Fibroblast of skin of left quadriceps (primary cell): ENCODE results near the gene GSK3A.

Experiments used
- DNase-seq, 2 experiments: peaks; one replicate each; pipeline ENCODE4 v3.0.0-alpha.2; 2013; ENCODE audit warnings: low read depth in 2 of 2

GSK3A gene

GRCh38 chr19:42242512-42243409 is at the start of gene GSK3A:
GSK3A (minus strand) TSS chr19:42242602; CDS start chr19:42242465, 137 bp downstream.
- peak; percentile 99 for DNase-seq

GRCh38 chr19:42291435-42291810 is 49.0 kb upstream of the GSK3A start:
- no peak for DNase-seq

- DNase-seq: no peak
Observed at GRCh38 chr19:42290523-42291434, 48.4 kb upstream of the GSK3A start.

DNA sequence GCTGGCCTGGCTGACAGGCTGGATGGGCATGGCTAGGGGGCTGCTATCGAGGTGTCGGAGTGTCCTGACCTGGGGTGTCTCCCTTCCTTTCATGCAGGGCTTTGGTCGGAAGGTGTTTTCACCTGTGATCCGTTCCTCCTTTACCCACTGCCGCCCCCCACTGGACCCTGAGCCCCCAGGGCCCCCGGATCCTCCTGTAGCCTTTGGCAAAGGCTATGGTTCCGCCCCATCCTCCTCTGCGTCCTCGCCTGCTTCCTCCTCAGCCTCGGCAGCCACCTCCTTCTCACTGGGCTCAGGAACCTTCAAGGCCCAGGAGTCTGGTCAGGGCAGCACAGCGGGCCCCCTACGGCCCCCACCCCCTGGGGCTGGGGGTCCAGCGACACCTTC is 47.7 kb upstream of the GSK3A start:
- DNase-seq: no peak

GRCh38 chr19:42289556-42290041 is 47.2 kb upstream of the GSK3A start:
- DNase-seq: no peak

DNA sequence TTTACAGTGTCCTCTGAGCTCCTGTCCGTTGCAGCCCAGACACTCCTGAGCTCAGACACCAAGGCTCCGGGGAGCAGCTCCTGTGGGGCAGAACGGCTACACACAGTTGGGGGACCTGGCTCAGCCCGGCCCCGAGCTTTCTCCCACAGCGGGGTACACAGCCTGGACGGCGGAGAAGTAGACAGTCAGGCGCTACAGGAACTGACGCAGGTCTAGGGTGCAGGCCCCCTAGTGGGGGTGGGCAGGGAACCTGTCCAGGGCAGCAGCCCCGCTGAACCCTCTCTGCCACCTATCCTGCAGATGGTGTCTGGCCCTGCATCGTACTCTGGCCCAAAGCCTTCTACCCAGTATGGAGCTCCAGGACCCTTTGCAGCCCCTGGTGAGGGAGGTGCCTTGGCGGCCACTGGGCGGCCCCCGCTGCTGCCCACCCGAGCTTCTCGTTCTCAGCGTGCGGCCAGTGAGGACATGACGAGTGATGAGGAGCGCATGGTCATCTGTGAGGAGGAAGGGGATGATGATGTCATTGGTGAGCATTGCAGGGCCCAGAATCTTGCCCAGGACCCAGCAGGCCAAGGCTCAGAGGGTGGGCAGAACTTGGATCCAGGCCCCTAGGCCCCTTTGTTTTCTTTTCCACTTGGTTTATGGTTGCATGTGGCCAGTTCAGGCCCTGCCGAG is 46.6 kb upstream of the GSK3A start:
- no peak for DNase-seq

GRCh38 chr19:42288387-42288786 is 46.0 kb upstream of the GSK3A start:
- DNase-seq: no peak

- no peak for DNase-seq
Observed at GRCh38 chr19:42287827-42288107, 45.4 kb upstream of the GSK3A start.

DNA sequence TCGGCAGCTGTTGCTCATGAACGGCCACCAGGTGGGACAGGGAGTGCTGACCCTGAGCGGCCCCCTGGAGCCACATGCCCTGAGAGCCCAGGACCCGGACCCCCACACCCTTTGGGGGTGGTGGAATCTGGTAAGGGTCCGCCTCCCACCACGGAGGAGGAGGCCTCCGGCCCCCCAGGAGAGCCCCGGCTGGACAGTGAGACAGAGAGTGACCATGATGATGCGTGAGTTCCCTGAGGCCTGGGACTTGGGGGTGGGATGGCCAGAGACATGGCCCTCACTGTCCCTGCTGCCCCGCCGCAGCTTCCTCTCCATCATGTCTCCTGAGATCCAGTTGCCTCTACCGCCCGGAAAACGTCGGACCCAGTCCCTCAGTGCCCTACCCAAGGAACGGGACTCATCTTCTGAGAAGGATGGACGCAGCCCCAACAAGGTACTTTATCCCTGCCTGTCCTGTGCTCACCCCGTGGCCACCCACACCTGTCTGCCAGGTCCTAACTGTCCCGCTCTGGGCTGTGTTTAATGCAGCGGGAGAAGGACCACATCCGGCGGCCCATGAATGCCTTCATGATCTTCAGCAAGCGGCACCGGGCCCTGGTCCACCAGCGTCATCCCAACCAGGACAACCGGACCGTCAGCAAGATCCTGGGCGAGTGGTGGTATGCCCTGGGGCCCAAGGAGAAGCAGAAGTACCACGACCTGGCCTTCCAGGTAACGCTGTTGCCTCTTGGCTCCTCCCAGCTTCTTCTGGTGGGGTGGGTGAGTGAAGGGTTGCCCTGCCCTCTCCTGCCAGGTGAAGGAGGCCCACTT is 44.8 kb upstream of the GSK3A start:
- DNase-seq: no peak

DNA sequence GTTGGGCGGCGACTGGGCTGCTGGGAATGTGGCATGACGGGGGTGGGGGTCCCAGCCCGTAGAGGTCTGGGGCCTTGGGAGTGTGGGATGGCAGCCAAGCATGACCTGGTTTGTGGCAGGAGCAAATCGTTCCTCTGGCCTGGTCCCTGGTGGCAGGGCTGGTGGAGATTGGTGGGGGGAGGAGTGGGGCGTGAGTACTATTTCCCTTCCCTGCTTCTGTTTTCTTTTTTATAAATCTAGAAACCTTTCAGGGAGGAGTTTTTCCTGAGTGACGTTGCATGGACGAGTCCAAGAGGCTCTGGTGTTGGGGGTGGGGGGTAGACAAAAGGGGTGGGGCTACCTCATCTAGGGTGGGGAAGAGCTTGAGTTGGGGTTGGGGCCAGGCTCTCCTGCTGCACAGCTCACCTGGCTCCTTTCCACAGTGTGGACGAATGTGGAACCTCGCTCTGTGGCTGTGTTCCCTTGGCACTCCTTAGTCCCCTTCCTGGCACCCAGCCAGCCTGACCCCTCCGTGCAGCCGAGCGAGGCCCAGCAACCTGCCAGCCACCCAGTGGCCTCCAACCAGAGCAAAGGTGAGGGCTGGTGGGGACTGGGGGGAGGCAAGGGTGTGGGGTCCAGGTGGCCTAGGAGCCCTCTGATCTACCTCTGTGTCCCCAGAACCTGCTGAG is 44.1 kb upstream of the GSK3A start:
- DNase-seq: no peak

DNA sequence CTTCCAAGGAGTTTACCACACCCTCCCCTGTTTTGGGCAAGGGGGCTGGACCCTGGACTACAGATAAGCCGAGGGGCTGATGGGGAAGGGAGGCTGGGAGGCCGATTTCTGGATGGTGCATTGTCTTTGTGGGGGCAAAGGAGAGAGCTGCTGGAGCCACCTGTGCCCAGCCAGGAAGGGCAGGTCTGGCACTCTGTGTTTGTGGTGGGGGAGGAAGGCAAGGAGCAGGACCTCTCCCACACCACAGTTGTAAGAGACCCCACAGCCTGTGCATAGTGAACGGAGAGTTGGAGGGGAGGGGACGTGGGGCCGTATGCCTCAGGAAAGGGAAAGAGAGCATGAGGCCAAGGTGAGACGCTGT is 43.6 kb upstream of the GSK3A start:
- DNase-seq: no peak

DNA sequence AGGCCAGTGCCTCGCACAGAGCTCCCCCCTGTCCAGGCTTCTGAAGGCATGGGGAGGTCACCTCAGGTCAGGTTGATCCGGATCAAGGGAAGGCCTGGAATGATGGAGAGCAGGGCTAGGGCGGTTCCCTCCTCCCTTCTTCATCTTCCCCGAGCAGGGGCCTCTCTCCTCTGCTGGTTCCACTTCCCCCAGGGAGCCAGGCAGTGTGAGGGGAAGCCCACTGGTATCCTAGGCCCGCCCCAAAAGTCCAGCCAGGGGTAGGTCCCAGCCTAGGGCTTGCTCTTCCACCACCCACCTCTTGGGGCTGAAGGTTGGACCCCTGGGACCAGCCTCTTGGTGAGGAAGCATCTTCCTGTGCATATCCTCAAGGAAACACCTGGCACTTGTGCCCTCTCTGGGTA is 43.1 kb upstream of the GSK3A start:
- no peak for DNase-seq

DNA sequence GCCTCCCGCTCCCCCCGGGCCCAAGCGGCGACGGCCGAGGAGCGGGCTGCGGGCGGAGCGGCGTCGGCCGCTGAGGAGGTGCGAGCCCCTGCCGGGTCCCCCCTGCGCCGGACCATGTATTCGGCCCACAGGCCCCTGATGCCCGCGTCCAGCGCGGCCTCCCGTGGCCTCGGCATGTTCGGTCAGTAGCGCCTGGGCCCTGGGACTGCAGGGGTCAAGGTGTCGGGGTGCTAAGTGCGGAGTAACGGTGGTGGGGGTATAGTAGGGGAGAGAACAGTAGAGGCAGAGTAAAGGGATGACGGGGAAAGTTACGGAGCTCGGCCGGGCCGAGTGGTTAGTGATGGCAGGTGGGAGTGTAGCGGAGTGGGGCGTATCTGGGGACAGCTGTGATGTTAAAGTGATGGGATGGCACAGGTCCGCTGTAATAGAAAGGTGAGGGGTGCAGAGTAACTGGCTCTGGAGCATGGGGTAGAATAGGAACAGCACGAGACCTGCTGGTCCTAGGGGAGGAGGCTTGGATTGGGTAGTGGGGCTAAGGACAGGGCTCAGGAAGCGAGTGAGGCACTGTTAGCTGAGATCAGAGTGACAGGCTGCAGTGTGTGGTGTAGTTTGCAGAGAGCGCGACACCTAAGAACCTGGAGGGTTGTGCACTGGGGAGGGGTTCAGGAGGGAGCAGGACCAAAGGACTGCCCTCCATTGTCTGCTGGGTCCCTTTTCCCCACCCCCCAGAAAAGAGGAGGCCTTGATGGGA is 42.4 kb upstream of the GSK3A start:
- DNase-seq: no peak

DNA sequence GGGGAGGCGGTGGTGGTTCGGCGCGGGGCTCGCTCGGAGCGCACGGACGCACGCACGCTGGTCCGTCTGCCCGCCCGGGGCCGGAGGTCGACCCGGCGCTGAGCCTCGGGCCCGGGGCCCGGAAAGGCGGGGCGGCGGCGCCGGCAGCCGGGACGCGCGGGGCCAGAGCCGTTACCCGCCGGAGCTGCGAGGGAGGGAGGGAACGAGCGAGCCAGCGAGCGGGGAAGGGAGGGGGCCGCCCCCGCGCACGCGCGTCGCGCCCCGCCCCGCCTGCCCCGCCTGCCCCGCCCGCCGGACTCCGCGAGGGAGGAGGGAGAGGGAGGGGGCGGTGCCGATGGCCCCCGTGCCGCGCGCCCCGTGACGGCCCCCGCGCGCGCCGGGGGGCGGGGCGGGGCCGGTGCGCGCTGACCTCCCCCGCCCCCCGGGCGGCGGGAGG is 41.7 kb upstream of the GSK3A start:
- peak; percentile 66 to 67 for DNase-seq

GRCh38 chr19:42283188-42284065 is 41.0 kb upstream of the GSK3A start:
- DNase-seq: peak; percentile 90 to 93

DNA sequence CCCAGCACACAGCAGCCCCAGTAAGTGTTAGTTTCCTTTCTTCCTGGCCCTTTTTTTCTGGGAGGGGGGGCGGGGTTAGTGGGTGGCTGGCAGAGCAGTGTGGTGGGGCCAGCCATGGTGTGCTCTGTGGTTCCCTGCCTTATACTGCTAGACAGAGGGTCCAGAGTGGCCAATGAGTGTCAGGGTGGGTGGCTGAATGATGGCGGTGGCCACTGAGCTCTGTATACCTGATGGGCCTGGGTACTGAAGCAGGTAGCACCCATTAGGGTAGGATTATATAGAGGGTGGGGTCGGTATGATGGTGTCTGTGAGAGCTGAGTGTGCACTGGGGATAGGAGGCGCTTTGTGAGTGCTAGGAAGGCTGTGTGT is 40.4 kb upstream of the GSK3A start:
- DNase-seq: no peak

GRCh38 chr19:42281827-42282762 is 39.7 kb upstream of the GSK3A start:
- no peak for DNase-seq
